GM18858 (cell line): ENCODE results near the gene NDUFA11.
"Not testable (repeated sequence)": the region's sequence is repeated elsewhere in the genome, so short reads cannot be mapped to it uniquely, and the experiment has no call there.

Experiments used
- ATAC-seq: cut with Tn5 transposase; IDR thresholded peaks from one replicate; pipeline ENCODE4 v1.9.1; 2021; ENCODE audit not compliant: unreplicated experiment

Gene NDUFA11

GRCh38 chr19:5863030-5863665 lies 40.4 kb downstream of the NDUFA11 start:
- no peak for ATAC-seq

GRCh38 chr19:5857203-5858081 lies 46.1 kb downstream of the NDUFA11 start:
- no peak for ATAC-seq

GRCh38 chr19:5855151-5855550 lies 48.4 kb downstream of the NDUFA11 start:
- ATAC-seq, result not testable (repeated sequence)

- not testable (repeated sequence) for ATAC-seq
Observed at GRCh38 chr19:5854121-5854520, 49.5 kb downstream of the NDUFA11 start.

GRCh38 chr19:5851302-5851701 lies 52.3 kb downstream of the NDUFA11 start, which contains the start of gene FUT3:
FUT3 (minus strand) TSS chr19:5851449.
- ATAC-seq, result no peak

GRCh38 chr19:5850743-5851293 lies 52.8 kb downstream of the NDUFA11 start:
- no peak for ATAC-seq

GRCh38 chr19:5850189-5850588 lies 53.4 kb downstream of the NDUFA11 start:
- ATAC-seq, result no peak

- ATAC-seq, result not testable (repeated sequence)
Observed at GRCh38 chr19:5848621-5849020, 55.0 kb downstream of the NDUFA11 start.

GRCh38 chr19:5847846-5848245 lies 55.7 kb downstream of the NDUFA11 start:
- not testable (repeated sequence) for ATAC-seq
